ENCODE measurements around the gene GTPBP1. TPM values are rescaled to one million over a fixed set of nuclear protein-coding genes. Genes with fewer than 3 reads are reported as not detected.
A peak's percentile ranks its signal among the peaks of the same experiment; 100 is the strongest.

Gene GTPBP1
- total RNA-seq, 1 donor: 35.4 TPM

- no peak overlapping the region for H3K4me3 ChIP-seq (ENCODE audit: low read depth, low read length)
- no peak for DNase-seq (ENCODE audit: low read depth)
- no peak for TF ChIP-seq CTCF (IDR thresholded peaks at IDR 0.05; ENCODE audit: insufficient read depth, low read depth, low read length)
Observed at GRCh38 chr22:38762551-38762983, 56.8 kb downstream of the GTPBP1 start.

GRCh38 chr22:38766076-38766777, 60.5 kb downstream of the GTPBP1 start:
- no peak overlapping the region for H3K4me3 ChIP-seq (ENCODE audit: low read depth, low read length)
- DNase-seq (ENCODE audit: low read depth): peak; percentile 68
- TF ChIP-seq CTCF (IDR thresholded peaks at IDR 0.05; ENCODE audit: insufficient read depth, low read depth, low read length): peak; percentile 93

GRCh38 chr22:38767313-38767712, 61.6 kb downstream of the GTPBP1 start:
- TF ChIP-seq CTCF (IDR thresholded peaks at IDR 0.05; ENCODE audit: insufficient read depth, low read depth, low read length): no peak
- no peak overlapping the region for H3K4me3 ChIP-seq (ENCODE audit: low read depth, low read length)
- no peak for DNase-seq (ENCODE audit: low read depth)

GRCh38 chr22:38768036-38768435, 62.3 kb downstream of the GTPBP1 start:
- no peak overlapping the region for H3K4me3 ChIP-seq (ENCODE audit: low read depth, low read length)
- TF ChIP-seq CTCF (IDR thresholded peaks at IDR 0.05; ENCODE audit: insufficient read depth, low read depth, low read length): no peak
- DNase-seq (ENCODE audit: low read depth): no peak

- TF ChIP-seq CTCF (IDR thresholded peaks at IDR 0.05; ENCODE audit: insufficient read depth, low read depth, low read length): no peak
- DNase-seq (ENCODE audit: low read depth): no peak
- no peak overlapping the region for H3K4me3 ChIP-seq (ENCODE audit: low read depth, low read length)
Observed at GRCh38 chr22:38770257-38770949, 64.7 kb downstream of the GTPBP1 start.

- TF ChIP-seq CTCF (IDR thresholded peaks at IDR 0.05; ENCODE audit: insufficient read depth, low read depth, low read length): no peak
- no peak overlapping the region for H3K4me3 ChIP-seq (ENCODE audit: low read depth, low read length)
- no peak for DNase-seq (ENCODE audit: low read depth)
Observed at GRCh38 chr22:38772623-38772873, 66.8 kb downstream of the GTPBP1 start.

Data from fibroblast of villous mesenchyme (primary cell).